B cell (primary cell): ENCODE measurements around the gene TAX1BP3. TPM values are rescaled to one million over a fixed set of nuclear protein-coding genes. Genes with fewer than 3 reads are reported as not detected.
A peak's percentile ranks its signal among the peaks of the same experiment; 100 is the strongest.

Source experiments
- ATAC-seq: fragments of 200-7000 bp; cut with Tn5 transposase; one replicate; pipeline ENCODE4 v1.10.0; 2021; ENCODE audit warnings: low read depth, mild to moderate bottlenecking, moderate number of reproducible peaks, moderate library complexity
- CTCF ChIA-PET: fragments of 350-600 bp; sonication (Branson Sonifier 250); formaldehyde crosslinking; loops from one replicate; lab custom pipeline; 2021; ENCODE audit warnings: antibody characterized with exemption, inconsistent platforms; lab: Charles Lee
- POLR2A ChIA-PET: fragments of 350-600 bp; sonication (Branson Sonifier 250); formaldehyde crosslinking; loops from one replicate; lab custom pipeline; 2021; ENCODE audit warnings: antibody characterized with exemption; lab: Charles Lee
- DNase-seq: peaks from one replicate; pipeline ENCODE4 v3.0.0; 2013
- H2AFZ ChIP-seq: 2 replicates; pipeline ENCODE4 v1.6.1; 2012; ENCODE audit warnings: mild to moderate bottlenecking, low read depth, low read length; ENCODE audit not compliant: insufficient read depth, poor library complexity, severe bottlenecking
- H3K27ac ChIP-seq, 2 donors: 1 replicate in 1 of 2; 2 replicates in 1 of 2; pipeline ENCODE4 v1.5.1; 2012 to 2013; ENCODE audit warnings: low read length in 2 of 2, mild to moderate bottlenecking in 2 of 2, moderate library complexity in 1 of 2
- H3K27me3 ChIP-seq, 4 experiments: fragments of 200-600 bp in 1 of 4; sonication (generic) in 1 of 4; replicated peaks in 1 of 4; 1 replicate in 2 of 4; 2 replicates in 2 of 4; pipeline versions ENCODE4 v1.6.1 to v1.7.0; 2013 to 2016; ENCODE audit warnings: low read length in 3 of 4, mild to moderate bottlenecking in 2 of 4, mixed read lengths in 1 of 4, moderate library complexity in 1 of 4; ENCODE audit not compliant: insufficient read depth in 4 of 4, control insufficient read depth in 3 of 4; ENCODE audit errors: control extremely low read depth in 1 of 4
- H3K36me3 ChIP-seq, 2 experiments: replicated peaks in 1 of 2; 1 replicate in 1 of 2; 2 replicates in 1 of 2; pipeline versions ENCODE4 v1.6.1 to v1.7.1; 2013; ENCODE audit warnings: low read length in 1 of 2; ENCODE audit not compliant: insufficient read depth in 2 of 2, control insufficient read depth in 1 of 2; ENCODE audit errors: control extremely low read depth in 1 of 2, extremely low read depth in 1 of 2
- H3K4me1 ChIP-seq, 2 donors: fragments of 200-600 bp in 1 of 2; sonication (generic) in 1 of 2; 1 replicate in 1 of 2; 2 replicates in 1 of 2; pipeline versions ENCODE4 v1.5.1 to v1.6.1; 2013 to 2017; ENCODE audit warnings: low read length in 2 of 2; ENCODE audit not compliant: control insufficient read depth in 2 of 2, insufficient read depth in 2 of 2
- H3K4me2 ChIP-seq: replicated peaks from 2 replicates; pipeline ENCODE3; 2012; ENCODE audit warnings: mild to moderate bottlenecking, low read depth, low read length; ENCODE audit not compliant: poor library complexity, severe bottlenecking
- H3K4me3 ChIP-seq, 5 experiments: fragments of 200-600 bp in 1 of 5; sonication (generic) in 1 of 5; 1 replicate in 3 of 5; 2 replicates in 2 of 5; pipeline versions ENCODE4 v1.5.1 to v1.7.0; 2011 to 2016; ENCODE audit warnings: low read length in 4 of 5, mild to moderate bottlenecking in 4 of 5, low read depth in 2 of 5, control low read depth in 1 of 5, moderate library complexity in 1 of 5; ENCODE audit not compliant: insufficient read depth in 1 of 5; ENCODE audit errors: control extremely low read depth in 1 of 5, extremely low read depth in 1 of 5
- H3K79me2 ChIP-seq: fragments of 200-600 bp; sonication (generic); one replicate; pipeline ENCODE4 v1.6.0; 2016; ENCODE audit warnings: low read length; ENCODE audit not compliant: control insufficient read depth, insufficient read depth
- H3K9ac ChIP-seq: fragments of 200-600 bp; sonication (generic); 2 replicates; pipeline ENCODE4 v1.6.1; 2017; ENCODE audit warnings: mild to moderate bottlenecking, low read length, moderate library complexity
- H3K9me3 ChIP-seq, 3 donors: one replicate each; pipeline versions ENCODE4 v1.6.1 to v1.7.1; 2013; ENCODE audit warnings: low read length in 2 of 3; ENCODE audit not compliant: control insufficient read depth in 2 of 3, insufficient read depth in 1 of 3; ENCODE audit errors: control extremely low read depth in 1 of 3
- H4K20me1 ChIP-seq: 2 replicates; pipeline ENCODE4 v1.6.0; 2012; ENCODE audit warnings: mild to moderate bottlenecking, low read length; ENCODE audit not compliant: insufficient read depth, control insufficient read depth, poor library complexity, severe bottlenecking
- H3K27ac Mint-ChIP-seq: one replicate; pipeline ENCODE4 v1.8.0; 2021; ENCODE audit warnings: mixed read lengths
- H3K27me3 Mint-ChIP-seq: one replicate; pipeline ENCODE4 v1.8.0; 2021; ENCODE audit warnings: mixed read lengths
- H3K4me1 Mint-ChIP-seq: one replicate; pipeline ENCODE4 v1.8.0; 2021; ENCODE audit warnings: mixed read lengths
- H3K4me3 Mint-ChIP-seq: one replicate; pipeline ENCODE4 v1.8.0; 2021; ENCODE audit warnings: mixed read lengths
- H3K9me3 Mint-ChIP-seq: one replicate; pipeline ENCODE4 v1.8.0; 2022; ENCODE audit warnings: mixed read lengths; ENCODE audit not compliant: insufficient read depth
- EZH2 ChIP-seq: IDR thresholded peaks from 2 replicates; pipeline ENCODE4 v1.6.1; 2012; ENCODE audit warnings: borderline replicate concordance, low read depth, mild to moderate bottlenecking, moderate library complexity, low read length; ENCODE audit not compliant: insufficient read depth, poor library complexity, severe bottlenecking
- WGBS: methylation state at CpG from one replicate; pipeline ENCODE4 v1.1.5; 2013; ENCODE audit warnings: missing lambda C conversion rate; ENCODE audit not compliant: insufficient coverage; 5-methylcytosine and 5-hydroxymethylcytosine counted together
- intact Hi-C: fragments of 100-400 bp; cut with micrococcal nuclease; formaldehyde crosslinking; loops from one replicate; pipeline ENCODE4 v1.10.0; 2022
- polyA plus RNA-seq: library from polyadenylated mRNA; depleted of rRNA; stranded (reverse); fragments of >200 nt; gene quantifications from 2 replicates; pipeline ENCODE4 v1.2.3, GENCODE V29; 2012
- total RNA-seq, 2 donors: library from RNA; stranded (reverse); fragments of 120-200 nt in 1 of 2; gene quantifications; 1 replicate in 1 of 2; 2 replicates in 1 of 2; pipeline versions ENCODE4 v1.2.3 to v1.2.4, GENCODE V29; 2013 to 2022
- TF ChIP-seq, protein P1 (sequence below): fragments of 200-600 bp; IDR thresholded peaks from one replicate; pipeline ENCODE4 v1.8.0; 2022; ENCODE audit warnings: antibody characterized with exemption, mild to moderate bottlenecking

The TAX1BP3 gene
- total and polyA plus RNA-seq, 2 donors (not counting 1 experiment from before 2014, with no cell fraction given): 17.7 to 22.1 TPM

- peaks cover 63% of the 10 kb centered on the region for H3K4me1 Mint-ChIP-seq
- H3K27ac Mint-ChIP-seq: peak overlapping the region; percentile 94
- ATAC-seq (no peak), DNase-seq (no peak)
- Histone ChIP-seq H4K20me1 (peaks cover 57% of the 10 kb centered on the region), H3K9me3 (no peaks in the 10 kb centered on the region), H3K27ac (peak overlapping the region; percentile 35 to 57), H3K4me2 (peak overlapping the region; percentile 80), H3K4me1 (peaks cover 53 to 68% of the 10 kb centered on the region in 2 donors), H3K36me3 (peaks cover 0 to 46% of the 10 kb centered on the region in 2 experiments), H3K27me3 (no peaks in the 10 kb centered on the region), H3K4me3 (peak overlapping the region in 3 of 5 experiments; percentile 7 to 78 (median 47)), H3K9ac (peak overlapping the region; percentile 53), H2AFZ (no peak overlapping the region), H3K79me2 (peaks cover 78% of the 10 kb centered on the region)
- TF ChIP-seq, protein P1, sequence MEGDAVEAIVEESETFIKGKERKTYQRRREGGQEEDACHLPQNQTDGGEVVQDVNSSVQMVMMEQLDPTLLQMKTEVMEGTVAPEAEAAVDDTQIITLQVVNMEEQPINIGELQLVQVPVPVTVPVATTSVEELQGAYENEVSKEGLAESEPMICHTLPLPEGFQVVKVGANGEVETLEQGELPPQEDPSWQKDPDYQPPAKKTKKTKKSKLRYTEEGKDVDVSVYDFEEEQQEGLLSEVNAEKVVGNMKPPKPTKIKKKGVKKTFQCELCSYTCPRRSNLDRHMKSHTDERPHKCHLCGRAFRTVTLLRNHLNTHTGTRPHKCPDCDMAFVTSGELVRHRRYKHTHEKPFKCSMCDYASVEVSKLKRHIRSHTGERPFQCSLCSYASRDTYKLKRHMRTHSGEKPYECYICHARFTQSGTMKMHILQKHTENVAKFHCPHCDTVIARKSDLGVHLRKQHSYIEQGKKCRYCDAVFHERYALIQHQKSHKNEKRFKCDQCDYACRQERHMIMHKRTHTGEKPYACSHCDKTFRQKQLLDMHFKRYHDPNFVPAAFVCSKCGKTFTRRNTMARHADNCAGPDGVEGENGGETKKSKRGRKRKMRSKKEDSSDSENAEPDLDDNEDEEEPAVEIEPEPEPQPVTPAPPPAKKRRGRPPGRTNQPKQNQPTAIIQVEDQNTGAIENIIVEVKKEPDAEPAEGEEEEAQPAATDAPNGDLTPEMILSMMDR: no peak
- no peak for TF ChIP-seq EZH2
- ChIA-PET CTCF (interaction anchor here (0.6 to 5.0 kb wide), 15 partner anchors 9 to 642 kb away, joined by 3 to 38 read pairs (median 4); no protein-coding TSS in a partner anchor), POLR2A (interaction anchor here (0.6 to 2.0 kb wide), 6 partner anchors 19 to 79 kb away, joined by 3 to 16 read pairs (median 4); partner anchors contain the start of gene HASPIN)
- H3K9me3 Mint-ChIP-seq: no peaks in the 10 kb centered on the region
- H3K27me3 Mint-ChIP-seq: no peaks in the 10 kb centered on the region
- H3K4me3 Mint-ChIP-seq: peak overlapping the region; percentile 78
- intact Hi-C loops: loop anchor here (5.0 kb wide), 2 partner anchors 221 to 276 kb away; no protein-coding TSS in a partner anchor
- WGBS: 88% methylated on average over 9 of the region's 16 CpGs
Measured at GRCh38 chr17:3691617-3692067, 23.3 kb upstream of the TAX1BP3 start.

DNA sequence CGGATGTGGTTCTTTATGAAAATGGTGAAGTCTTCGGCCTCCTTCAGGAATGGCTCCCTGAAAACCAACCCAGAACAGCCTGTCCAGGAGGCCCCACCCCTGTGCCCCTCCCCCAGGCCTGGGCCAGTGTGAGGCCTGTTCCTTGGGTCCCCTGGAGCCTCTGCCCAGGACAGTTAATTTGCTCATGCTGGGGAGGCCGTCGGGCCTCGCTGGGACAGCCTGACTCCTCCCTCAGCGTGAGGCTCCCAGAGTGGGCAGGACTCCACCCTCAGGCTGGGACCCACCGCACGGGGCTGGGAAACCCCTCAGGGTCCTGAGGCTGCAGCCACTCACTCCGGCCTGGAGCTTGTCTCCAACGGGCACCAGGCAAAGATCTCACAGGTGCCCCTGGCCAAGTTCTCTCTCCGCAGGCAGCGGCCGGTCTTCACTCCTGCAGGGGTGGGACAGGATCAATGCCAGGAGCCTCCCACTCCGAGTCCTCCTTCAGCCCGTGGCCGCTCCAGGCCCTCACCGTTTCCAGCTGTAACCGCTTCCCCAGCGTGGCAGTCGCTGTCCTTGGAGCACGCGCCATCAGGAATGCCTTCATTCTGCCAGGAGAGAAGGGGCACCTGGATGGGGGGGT is 21.8 kb upstream of the TAX1BP3 start:
- H3K27me3 Mint-ChIP-seq: no peaks in the 10 kb centered on the region
- peak overlapping the region in 1 of 2 donors; percentile 35 for H3K27ac ChIP-seq
- H2AFZ ChIP-seq: no peak overlapping the region
- peaks cover 0 to 47% of the 10 kb centered on the region in 2 experiments for H3K36me3 ChIP-seq
- H4K20me1 ChIP-seq: peaks cover 53% of the 10 kb centered on the region
- H3K27me3 ChIP-seq: no peaks in the 10 kb centered on the region
- H3K4me2 ChIP-seq: peak overlapping the region; percentile 80
- peak overlapping the region; percentile 78 for H3K4me3 Mint-ChIP-seq
- peaks cover 55 to 66% of the 10 kb centered on the region in 2 donors for H3K4me1 ChIP-seq
- intact Hi-C loops: loop anchor here (5.0 kb wide), 2 partner anchors 222 to 277 kb away; no protein-coding TSS in a partner anchor
- DNase-seq (no peak), ATAC-seq (no peak)
- CTCF ChIA-PET: interaction anchor here (5.0 kb wide), 1 partner anchor 43 kb away, joined by 27 read pairs; no protein-coding TSS in a partner anchor
- POLR2A ChIA-PET: interaction anchor here (2.0 kb wide), 1 partner anchor 21 kb away, joined by 8 read pairs; no protein-coding TSS in a partner anchor
- WGBS: 91% methylated on average over 17 of the region's 22 CpGs
- no peak for TF ChIP-seq EZH2
- TF ChIP-seq, protein P1: no peak
- no peaks in the 10 kb centered on the region for H3K9me3 ChIP-seq
- peaks cover 69% of the 10 kb centered on the region for H3K79me2 ChIP-seq
- H3K27ac Mint-ChIP-seq: peak overlapping the region; percentile 94
- H3K4me1 Mint-ChIP-seq: peaks cover 61% of the 10 kb centered on the region
- no peaks in the 10 kb centered on the region for H3K9me3 Mint-ChIP-seq
- peak overlapping the region; percentile 53 for H3K9ac ChIP-seq
- H3K4me3 ChIP-seq: peak overlapping the region in 1 of 5 experiments; percentile 47
